Activated CD8-positive, alpha-beta T cell treated with anti-CD3 and anti-CD28 coated beads for 36 hours (primary cell): Measurements from ENCODE around the gene SPEF2. TPM values are rescaled to one million over a fixed set of nuclear protein-coding genes. Genes with fewer than 3 reads are reported as not detected.
A peak's percentile ranks its signal among the peaks of the same experiment; 100 is the strongest.

Experiments
- ATAC-seq: fragments of 200-7000 bp; cut with Tn5 transposase; one replicate; pipeline ENCODE4 v1.10.0; 2021; ENCODE audit warnings: mild to moderate bottlenecking, moderate library complexity
- CTCF ChIA-PET: fragments of 350-600 bp; sonication (Branson Sonifier 250); formaldehyde crosslinking; loops from one replicate; lab custom pipeline; 2021; ENCODE audit warnings: antibody characterized with exemption; lab: Charles Lee
- POLR2A ChIA-PET: fragments of 350-600 bp; sonication (Branson Sonifier 250); formaldehyde crosslinking; loops from one replicate; lab custom pipeline; 2021; ENCODE audit warnings: antibody characterized with exemption; lab: Charles Lee
- DNase-seq: peaks from one replicate; pipeline ENCODE4 v3.0.0-alpha.2; 2020
- H3K27ac Mint-ChIP-seq: one replicate; pipeline ENCODE4 v1.8.0; 2021; ENCODE audit warnings: mild to moderate bottlenecking, mixed read lengths
- H3K27me3 Mint-ChIP-seq: one replicate; pipeline ENCODE4 v1.8.0; 2021; ENCODE audit warnings: mixed read lengths
- H3K36me3 Mint-ChIP-seq: one replicate; pipeline ENCODE4 v1.8.0; 2021; ENCODE audit warnings: low read depth, mixed read lengths
- H3K4me1 Mint-ChIP-seq: one replicate; pipeline ENCODE4 v1.8.0; 2021; ENCODE audit warnings: low read depth, mixed read lengths
- H3K4me3 Mint-ChIP-seq: one replicate; pipeline ENCODE4 v1.8.0; 2021; ENCODE audit warnings: mild to moderate bottlenecking, moderate library complexity, mixed read lengths
- H3K9me3 Mint-ChIP-seq: one replicate; pipeline ENCODE4 v1.8.0; 2021; ENCODE audit warnings: mixed read lengths
- intact Hi-C: fragments of 100-400 bp; cut with micrococcal nuclease; formaldehyde crosslinking; loops from one replicate; pipeline ENCODE4 v1.10.0; 2022
- total RNA-seq, 2 experiments: library from RNA; stranded (reverse); gene quantifications; one replicate each; pipeline ENCODE4 v1.2.3, GENCODE V29; 2021
- TF ChIP-seq, protein P1 (sequence below): fragments of 200-600 bp; IDR thresholded peaks from one replicate; pipeline ENCODE4 v1.8.0; 2022; ENCODE audit warnings: antibody characterized with exemption, mild to moderate bottlenecking

The SPEF2 gene
- total RNA-seq, 2 experiments from 2014 or later: 8.4 to 9.9 TPM

DNA sequence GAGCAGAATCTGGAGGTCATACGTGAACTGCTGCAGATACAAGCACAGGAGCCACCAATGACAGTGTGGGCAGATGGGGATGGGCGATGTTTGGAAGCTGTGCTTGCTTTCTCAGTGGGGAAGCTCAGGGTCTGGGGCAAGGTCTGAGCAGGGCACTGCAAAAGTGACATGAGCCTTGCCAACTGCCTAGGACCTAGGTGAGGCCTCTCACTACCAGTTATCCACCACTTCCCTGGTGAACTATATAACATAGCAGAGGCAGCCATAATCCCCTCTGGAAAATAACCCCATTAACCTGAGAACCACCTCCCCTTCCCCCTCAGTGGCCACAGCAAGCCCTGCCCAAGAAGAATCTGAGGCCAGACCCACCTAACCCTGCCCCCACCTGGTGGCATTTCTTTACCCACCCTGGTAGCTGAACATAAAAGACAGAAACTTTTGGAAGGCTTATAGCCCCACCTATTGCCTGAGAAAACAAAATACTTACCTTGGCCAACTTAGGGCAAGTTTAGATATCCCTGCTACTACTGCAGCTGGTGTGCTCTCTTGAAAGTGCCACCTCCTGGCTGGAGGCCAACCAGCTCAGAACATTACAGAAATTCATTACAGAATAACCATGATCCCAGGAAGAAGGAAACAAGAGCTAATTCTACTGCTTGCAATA, 18.8 kb upstream of the SPEF2 start:
- ATAC-seq (no peak), DNase-seq (no peak)
- Mint-ChIP-seq H3K4me3 (no peak overlapping the region), H3K9me3 (peaks cover 5% of the 10 kb centered on the region), H3K27ac (no peak overlapping the region), H3K27me3 (peaks cover 22% of the 10 kb centered on the region), H3K36me3 (no peaks in the 10 kb centered on the region), H3K4me1 (no peaks in the 10 kb centered on the region)
- CTCF ChIA-PET: interaction anchor here (1.2 kb wide), 3 partner anchors 25 to 57 kb away, joined by 3 read pairs; no protein-coding TSS in a partner anchor
- intact Hi-C loops: no loop called here
- TF ChIP-seq, protein P1, sequence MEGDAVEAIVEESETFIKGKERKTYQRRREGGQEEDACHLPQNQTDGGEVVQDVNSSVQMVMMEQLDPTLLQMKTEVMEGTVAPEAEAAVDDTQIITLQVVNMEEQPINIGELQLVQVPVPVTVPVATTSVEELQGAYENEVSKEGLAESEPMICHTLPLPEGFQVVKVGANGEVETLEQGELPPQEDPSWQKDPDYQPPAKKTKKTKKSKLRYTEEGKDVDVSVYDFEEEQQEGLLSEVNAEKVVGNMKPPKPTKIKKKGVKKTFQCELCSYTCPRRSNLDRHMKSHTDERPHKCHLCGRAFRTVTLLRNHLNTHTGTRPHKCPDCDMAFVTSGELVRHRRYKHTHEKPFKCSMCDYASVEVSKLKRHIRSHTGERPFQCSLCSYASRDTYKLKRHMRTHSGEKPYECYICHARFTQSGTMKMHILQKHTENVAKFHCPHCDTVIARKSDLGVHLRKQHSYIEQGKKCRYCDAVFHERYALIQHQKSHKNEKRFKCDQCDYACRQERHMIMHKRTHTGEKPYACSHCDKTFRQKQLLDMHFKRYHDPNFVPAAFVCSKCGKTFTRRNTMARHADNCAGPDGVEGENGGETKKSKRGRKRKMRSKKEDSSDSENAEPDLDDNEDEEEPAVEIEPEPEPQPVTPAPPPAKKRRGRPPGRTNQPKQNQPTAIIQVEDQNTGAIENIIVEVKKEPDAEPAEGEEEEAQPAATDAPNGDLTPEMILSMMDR: no peak
- POLR2A ChIA-PET: no interaction called here

DNA sequence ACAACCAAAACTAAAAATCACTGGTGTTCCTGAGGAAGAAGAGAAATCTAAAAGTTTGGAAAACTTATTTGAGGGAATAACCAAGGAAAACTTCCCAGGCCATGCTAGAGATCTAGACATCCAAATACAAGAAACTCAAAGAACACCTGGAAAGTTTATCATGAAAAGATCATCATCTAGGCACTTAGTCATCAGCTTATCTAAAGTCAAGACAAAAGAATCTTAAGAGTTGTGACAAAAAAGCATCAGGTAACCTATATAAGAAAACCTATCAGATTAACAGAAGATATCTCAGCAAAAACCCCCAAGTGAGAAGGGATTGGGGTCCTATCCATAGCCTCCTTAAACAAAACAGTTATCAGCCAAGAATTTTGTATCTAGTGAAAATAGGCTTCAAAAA, 17.1 kb upstream of the SPEF2 start:
- DNase-seq (no peak), ATAC-seq (no peak)
- intact Hi-C loops: no loop called here
- Mint-ChIP-seq H3K4me1 (no peaks in the 10 kb centered on the region), H3K27ac (no peak overlapping the region), H3K4me3 (no peak overlapping the region), H3K36me3 (no peaks in the 10 kb centered on the region), H3K27me3 (peaks cover 22% of the 10 kb centered on the region), H3K9me3 (peaks cover 5% of the 10 kb centered on the region)
- ChIA-PET CTCF (no interaction called here), POLR2A (no interaction called here)
- TF ChIP-seq, protein P1: no peak

DNA sequence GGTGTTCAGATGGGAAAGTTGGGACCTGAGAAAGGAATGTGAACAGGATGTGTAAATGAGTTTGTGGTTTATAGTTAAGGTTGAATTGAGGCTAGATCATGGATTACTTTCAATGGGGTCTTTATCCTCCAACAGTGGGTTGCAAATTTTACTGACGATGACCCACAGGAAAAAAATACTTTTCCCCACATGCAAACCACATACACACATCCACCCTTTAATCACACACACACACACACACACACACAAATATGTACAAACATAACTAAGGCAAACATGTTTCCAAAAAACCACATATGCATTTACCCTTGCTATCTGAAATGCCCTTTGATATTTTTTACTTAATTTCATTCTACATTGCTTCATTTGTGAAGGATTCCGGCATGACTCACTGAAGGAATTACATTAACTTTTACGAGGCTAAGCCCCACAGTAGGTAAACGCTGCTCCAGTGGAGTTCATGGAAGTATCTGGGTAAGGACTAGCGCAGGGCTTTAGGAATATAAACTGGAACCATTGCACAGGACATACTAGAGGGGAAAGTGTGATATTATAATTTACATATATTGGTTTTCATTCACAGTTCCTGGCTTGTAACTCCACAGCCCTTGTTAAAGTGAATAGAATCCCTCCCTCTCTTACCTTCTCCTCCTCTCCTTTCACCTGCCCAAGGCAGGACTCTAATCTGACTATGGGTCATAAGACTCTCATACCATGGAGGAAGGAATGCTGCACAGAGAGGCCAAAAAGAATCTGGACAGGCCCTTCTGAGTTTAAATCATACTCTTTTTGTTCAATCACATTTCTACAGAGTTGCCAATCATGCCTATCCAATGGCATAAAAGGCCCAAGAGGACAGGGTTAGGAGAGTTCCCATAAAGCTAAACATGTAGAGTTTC, 8.5 kb upstream of the SPEF2 start:
- H3K9me3 Mint-ChIP-seq: no peaks in the 10 kb centered on the region
- TF ChIP-seq, protein P1: no peak
- H3K4me1 Mint-ChIP-seq: no peaks in the 10 kb centered on the region
- POLR2A ChIA-PET: no interaction called here
- intact Hi-C loops: no loop called here
- CTCF ChIA-PET: interaction anchor here (1.0 to 1.5 kb wide), 2 partner anchors 9 to 56 kb away, joined by 3 read pairs; no protein-coding TSS in a partner anchor
- no peak overlapping the region for H3K4me3 Mint-ChIP-seq
- H3K36me3 Mint-ChIP-seq: no peaks in the 10 kb centered on the region
- ATAC-seq (no peak), DNase-seq (no peak)
- H3K27ac Mint-ChIP-seq: no peak overlapping the region
- peaks cover 3% of the 10 kb centered on the region for H3K27me3 Mint-ChIP-seq

DNA sequence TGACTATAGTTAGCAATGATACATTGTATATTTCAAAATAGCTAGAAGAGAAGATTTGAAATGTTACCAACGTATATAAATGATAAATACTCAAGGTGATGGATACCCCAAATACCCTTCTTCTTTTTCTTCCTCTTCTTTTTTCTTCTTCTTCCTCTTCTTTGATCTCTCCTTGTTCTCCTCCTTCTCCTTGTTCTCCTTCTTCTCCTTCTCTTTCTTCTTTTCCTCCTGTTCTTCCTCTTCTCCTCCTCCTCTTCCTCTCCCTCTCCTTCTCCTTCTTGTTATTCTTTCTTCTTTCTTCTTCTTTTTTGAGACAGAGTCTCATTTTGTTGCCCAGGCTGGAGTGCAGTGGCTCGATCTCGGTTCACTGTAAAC, 616 bp upstream of the SPEF2 start:
- TF ChIP-seq, protein P1: no peak
- peaks cover 25% of the 10 kb centered on the region for H3K4me1 Mint-ChIP-seq
- ATAC-seq: no peak
- ChIA-PET CTCF (interaction anchor here (0.7 to 4.6 kb wide), 18 partner anchors 9 to 404 kb away, joined by 3 to 33 read pairs (median 4); partner anchors contain the start of gene IL7R), POLR2A (interaction anchor here (1.2 to 1.4 kb wide), 4 partner anchors 9 to 242 kb away, joined by 3 to 5 read pairs (median 3); no protein-coding TSS in a partner anchor)
- H3K27ac Mint-ChIP-seq: peak overlapping the region; percentile 97
- H3K9me3 Mint-ChIP-seq: peaks cover 8% of the 10 kb centered on the region
- no peaks in the 10 kb centered on the region for H3K27me3 Mint-ChIP-seq
- H3K36me3 Mint-ChIP-seq: peaks cover 3% of the 10 kb centered on the region
- no peak for DNase-seq
- peak overlapping the region; percentile 84 for H3K4me3 Mint-ChIP-seq
- intact Hi-C loops: loop anchor here (1.0 to 5.0 kb wide), 2 partner anchors 240 to 308 kb away; partner anchors contain the start of gene IL7R
